Measurements from ENCODE around the gene MOB3A.

Gene MOB3A

GRCh38 chr19:2057484-2058469 lies 38.3 kb downstream of the MOB3A start:
- no peak for DNase-seq

DNA sequence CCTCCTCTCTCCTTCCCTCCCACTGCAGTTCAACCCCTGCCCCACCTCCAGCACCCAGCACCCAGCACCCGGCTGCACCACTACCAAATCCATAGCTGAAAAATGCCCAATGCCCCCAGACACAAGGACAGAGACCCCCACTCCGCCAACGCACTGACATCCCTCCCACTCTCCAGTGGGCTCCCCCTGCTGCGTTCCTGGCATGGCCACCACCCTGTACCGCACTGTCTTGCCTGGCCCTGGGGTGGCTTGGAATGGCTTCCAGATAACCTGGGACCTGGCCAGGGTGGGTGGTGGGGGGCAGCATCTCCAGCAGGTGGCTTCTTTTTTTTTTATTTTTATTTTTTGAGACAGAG lies 39.3 kb downstream of the MOB3A start:
- no peak for DNase-seq

DNA sequence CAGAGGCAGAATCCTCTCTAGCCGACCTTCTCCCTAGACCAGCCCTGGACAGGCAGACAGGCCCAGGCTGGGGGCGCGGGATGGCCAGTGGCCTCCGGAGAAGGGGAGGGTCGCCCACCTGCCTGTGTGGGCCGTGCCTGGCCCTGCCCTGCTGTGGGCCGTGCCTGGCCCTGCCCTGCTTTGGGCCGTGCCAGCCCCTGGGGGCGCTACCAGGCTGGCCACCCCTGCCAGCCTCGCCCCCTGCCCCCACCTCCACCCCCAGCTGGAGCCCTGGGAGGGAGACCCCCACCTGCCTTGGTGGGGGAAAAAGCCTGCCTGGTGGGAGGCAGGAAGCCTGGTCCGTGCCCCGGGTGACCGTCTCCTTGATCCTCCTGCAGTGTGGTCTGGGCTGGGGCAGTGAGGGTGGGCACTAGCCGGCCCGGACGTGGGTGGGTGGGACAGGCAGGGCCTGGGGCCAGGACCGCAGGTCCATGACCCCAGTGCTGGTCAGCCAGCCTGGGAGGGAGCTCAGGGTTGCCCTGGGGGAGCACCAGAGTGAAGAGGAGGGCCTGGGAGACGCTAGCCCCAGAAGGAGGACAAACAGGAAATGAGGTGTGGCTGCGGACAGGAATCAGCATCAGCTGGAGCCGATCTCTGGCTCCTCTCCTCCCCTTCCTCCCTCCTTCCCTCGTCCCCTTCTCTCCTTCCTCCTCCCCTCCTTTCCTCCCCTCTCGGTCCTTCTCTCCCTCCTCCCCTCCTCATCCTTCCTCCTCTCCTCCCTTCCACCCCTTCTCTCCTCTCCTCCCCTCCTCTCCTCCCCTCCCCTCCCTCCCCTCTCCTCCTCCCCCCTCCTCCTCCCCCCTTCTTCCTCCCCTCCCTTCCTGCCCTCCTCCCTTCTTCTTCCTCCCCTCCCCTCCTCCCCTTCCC lies 39.9 kb downstream of the MOB3A start:
- DNase-seq: no peak

- no peak for DNase-seq
These were observed 41.4 kb downstream of the MOB3A start for GRCh38 chr19:2054763-2055162.

DNA sequence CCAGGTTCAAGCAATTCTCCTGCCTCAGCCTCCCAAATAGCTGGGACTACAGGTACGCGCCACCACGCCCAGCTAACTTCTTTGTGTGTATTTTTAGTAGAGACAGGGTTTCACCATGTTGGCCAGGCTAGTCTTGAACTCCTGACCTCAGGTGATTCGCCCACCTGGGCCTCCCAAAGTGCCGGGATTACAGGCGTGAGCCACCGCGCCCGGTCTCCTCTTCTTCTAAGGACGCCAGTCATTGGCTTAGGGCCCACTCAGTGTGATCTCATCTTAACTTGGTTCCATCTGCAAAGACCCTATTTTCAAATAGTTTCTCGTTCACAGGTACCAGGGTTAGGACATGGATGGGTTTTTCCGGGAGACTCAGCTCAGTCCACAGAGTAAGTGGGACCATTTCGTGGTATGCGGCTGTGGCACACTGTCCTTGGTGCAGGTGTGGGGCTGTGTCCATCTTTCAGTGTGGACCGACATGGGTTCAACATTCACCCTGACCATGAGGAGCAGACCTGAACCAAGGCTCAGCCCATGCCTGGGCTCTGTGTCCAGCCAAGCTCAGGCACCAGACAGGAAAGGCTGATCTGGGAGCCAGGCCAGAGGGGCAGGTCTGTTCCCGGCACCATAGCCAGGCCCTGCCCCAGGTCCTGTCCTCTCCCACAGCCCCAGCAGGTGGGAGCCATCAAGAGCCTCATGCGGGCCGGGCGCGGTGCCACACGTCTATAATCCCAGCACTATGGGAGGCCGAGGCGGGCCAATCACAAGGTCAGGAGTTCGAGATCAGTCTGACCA lies 42.3 kb downstream of the MOB3A start:
- DNase-seq: no peak

DNA sequence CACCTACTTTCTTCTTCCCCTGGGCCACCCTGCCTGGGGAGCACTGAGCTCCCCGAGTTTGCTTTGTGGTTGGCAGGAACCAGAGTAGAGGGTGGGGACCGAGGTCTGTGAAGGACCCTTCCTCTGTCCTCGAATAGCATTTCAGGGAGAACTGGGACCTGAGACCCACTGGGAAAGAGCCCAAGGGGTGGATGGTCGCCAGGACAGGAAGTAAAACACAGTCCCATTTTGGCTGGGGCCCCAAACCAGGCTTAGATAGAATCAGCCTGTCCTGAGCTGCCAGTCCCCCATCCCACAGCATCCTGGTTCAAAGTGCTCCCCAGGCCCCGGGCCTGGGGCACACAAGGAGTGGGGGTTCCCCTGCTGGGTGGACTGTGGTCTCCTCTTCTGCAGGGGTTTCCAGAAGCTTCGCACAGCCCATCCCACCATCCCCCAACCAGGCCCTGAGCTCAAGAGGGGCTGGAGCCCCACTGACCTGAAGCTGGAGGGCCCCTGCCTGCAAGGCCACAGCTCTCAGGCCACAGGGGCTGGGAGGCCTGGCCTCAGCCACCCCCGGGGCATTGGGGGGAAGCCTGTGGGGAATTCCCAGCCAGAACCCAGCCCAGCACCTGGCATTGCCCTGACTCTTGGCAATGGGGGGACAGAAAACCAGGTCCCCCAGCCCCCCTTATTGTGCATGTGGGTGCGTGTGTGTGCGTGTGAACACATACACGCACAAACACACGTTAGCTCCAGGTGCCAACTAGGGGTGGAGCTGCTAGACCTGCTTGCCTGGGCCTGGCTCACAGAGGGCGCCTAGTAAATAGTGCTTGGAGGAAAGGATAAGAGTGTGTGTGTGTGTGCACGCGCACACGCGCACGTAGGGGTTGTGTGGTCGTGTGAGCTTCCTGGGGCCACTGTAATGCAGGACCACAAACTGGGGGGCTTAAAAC lies 44.1 kb downstream of the MOB3A start:
- DNase-seq: peak; percentile 52

DNA sequence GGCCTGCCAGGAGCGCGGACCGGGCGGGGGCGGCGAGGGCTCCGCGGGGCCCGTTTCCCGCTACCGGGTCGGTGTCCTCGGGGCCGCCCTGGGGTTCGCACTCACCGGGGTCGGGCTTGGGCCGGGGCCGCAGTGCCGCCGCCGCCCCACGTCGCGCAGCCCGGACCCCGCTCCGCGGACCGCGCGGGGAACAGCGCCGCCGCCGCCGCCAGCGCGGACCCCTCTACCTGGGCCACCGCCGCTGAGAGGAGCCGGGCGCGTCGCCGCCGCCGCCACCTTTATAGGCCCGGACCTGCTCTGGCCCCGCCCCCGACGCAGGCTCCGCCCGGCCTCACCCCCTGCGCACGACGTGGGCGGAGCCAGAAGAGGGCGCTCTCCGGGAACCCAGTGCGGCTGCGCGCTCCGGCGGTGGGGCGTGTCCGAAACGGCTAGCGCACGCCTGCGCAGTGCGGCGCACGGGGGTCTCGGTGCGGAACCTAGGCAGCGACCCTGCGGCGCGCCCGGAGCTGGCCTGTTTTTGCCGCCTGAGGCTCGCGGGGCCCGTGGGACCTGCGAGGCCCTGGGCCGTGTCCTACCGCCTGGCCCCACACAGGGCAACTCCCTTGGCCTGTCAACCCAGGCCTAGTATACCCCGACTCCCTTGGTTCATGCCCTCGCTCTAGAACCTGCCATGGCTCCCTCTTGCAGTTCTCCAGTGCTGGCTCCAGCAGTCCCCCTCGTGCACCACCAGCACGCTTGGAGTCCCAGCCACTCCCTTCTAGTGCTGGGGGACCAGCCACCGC lies 44.9 kb downstream of the MOB3A start, which contains the start of gene MKNK2:
Gene MKNK2 (minus strand): TSS at position 254 of the 782 bp plus-strand sequence. CDS start 393 bp downstream, outside the sequence.
- peak; percentile 95 for DNase-seq

DNA sequence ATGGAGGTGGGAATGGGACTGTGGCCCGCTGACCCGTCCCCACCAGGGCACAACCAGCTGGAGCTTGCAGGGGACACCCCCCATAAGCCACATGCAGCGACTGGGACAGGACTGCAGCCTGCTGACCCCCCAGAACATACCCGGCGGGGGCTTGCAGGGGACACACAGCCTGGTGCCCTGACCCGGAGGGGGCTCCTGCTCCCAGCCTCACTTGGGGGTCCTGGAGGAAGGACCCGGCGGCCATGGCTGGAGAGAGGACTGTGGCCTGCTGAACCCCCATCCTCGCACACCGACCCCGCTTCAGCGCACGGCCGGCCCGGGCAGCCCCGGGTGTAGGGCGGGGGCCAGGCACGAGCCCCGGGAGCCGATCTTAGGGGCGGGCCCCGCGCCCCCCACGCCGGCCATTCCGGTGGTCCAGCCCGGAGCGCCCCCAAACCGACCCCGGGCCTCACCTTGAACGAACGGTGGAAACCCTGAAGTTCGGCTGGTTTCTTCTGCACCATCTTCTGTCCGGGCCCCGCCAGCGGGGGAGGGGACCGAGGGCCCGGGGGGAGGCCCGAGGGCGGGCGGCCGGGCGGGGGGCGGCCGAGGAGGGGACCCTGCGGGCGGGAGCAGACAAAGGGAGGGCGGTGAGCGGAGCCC lies 45.7 kb downstream of the MOB3A start:
- DNase-seq: no peak

GRCh38 chr19:2049741-2050348 lies 46.3 kb downstream of the MOB3A start:
- DNase-seq: peak; percentile 75

DNA sequence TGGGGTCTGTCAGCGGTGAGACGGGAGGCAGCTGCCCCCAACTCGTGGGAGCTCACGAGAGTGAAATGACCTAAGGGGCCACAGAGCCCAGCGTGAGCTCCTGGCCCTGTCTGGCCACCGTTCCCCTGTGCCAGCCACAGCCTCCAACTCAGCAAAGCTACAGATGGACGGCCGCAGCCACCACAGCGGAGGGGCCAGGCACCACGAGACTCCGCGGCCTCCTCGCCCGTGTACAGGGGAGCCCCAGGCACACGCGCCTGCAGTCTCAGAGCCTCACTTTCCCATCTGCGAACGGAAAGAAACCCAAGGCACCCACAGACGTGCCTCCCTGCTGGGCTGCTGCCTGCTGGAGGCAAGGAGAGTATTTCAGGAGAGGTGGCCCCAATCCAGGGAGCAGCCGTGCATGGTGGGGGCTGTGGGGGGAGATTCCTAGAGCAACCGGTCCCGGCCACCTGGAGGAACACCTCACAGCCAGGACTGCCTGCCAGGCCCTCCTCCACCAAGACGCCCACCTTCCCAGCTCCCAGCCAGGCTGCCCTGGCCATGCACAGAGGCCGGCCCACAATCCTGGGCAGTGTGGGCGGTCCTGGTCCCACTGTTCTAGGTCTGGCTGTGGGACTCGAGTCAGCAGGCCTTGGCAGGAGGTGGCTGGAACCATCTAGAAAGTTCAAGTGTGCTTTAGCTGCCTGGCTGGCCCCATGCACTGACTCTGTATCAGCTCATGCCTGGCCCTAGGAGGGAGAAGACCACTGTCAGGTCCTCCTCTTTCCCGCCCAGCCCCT lies 47.0 kb downstream of the MOB3A start:
- no peak for DNase-seq

GRCh38 chr19:2048104-2048958 lies 47.8 kb downstream of the MOB3A start:
- DNase-seq: no peak

DNA sequence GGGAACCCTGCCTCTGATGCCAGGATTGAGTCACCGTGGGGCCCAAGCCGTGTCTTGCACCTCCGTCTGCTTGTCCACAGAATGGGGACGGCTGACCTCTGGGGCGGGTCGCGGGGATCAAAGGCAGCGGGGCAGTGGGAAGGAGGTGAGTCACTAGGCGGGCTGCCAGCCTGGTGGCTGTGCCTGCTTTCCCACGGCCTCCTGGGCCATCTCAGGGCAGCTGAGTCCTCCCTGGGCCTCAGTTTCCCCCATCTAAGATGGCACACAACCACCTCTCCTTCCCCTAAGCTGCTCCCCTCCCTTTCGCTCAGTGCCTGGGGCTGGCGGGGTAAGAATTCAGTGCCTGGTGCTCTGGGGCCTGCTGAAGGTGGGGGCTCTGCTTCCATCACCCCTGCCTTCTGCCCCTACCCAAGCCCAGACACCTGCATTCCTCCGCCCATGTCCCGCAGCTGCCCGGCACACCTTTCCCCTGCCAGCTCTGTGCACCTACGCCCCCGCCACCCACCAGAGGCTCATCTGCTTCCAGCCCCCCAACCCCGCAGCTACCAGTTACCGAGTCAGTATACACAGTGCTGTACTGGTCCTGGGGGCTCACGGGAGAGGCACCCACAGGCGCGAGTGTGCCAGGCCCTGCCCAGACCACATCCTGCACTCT lies 48.5 kb downstream of the MOB3A start:
- DNase-seq: peak; percentile 49

DNA sequence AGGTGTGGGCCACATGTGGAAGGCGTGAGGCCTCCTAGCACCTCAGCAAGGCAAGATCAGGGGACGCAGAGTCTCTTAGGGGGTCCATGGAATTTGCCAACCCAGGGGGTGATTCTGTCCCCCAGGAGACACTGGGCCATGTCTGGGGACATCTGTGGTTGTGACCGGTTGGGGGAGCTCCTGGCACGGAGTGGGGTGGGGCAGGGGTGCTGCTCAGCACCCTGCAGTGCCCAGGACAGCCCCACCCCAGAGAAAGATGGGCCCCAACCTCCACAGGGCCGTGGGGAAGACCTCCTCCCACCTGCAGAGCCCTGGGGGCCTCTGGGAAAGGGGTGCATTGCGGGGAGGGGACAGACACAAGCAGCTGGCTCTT lies 49.1 kb downstream of the MOB3A start:
- no peak for DNase-seq

- DNase-seq: no peak
These were observed 49.8 kb downstream of the MOB3A start for GRCh38 chr19:2046046-2046907.

- no peak for DNase-seq
These were observed 50.6 kb downstream of the MOB3A start for GRCh38 chr19:2045501-2046045.

All from stimulated activated CD4-positive, alpha-beta T cell treated with anti-CD3 and anti-CD28 coated beads, Interleukin-15, amount 100 ng/mL, for 24 hours (primary cell).